HG02588 (cell line): Measurements from ENCODE around the gene KIF5C.

Source experiments
- ATAC-seq: cut with Tn5 transposase; IDR thresholded peaks from one replicate; pipeline ENCODE4 v1.9.1; 2021; ENCODE audit warnings: mild to moderate bottlenecking, moderate library complexity; ENCODE audit not compliant: unreplicated experiment

KIF5C gene

GRCh38 chr2:149009576-149010461, 134.8 kb downstream of the KIF5C start:
- ATAC-seq, result no peak

- ATAC-seq, result no peak
These were observed 137.5 kb downstream of the KIF5C start for GRCh38 chr2:149012545-149012944.

- ATAC-seq, result no peak
These were observed 140.5 kb downstream of the KIF5C start for GRCh38 chr2:149015501-149015900.

DNA sequence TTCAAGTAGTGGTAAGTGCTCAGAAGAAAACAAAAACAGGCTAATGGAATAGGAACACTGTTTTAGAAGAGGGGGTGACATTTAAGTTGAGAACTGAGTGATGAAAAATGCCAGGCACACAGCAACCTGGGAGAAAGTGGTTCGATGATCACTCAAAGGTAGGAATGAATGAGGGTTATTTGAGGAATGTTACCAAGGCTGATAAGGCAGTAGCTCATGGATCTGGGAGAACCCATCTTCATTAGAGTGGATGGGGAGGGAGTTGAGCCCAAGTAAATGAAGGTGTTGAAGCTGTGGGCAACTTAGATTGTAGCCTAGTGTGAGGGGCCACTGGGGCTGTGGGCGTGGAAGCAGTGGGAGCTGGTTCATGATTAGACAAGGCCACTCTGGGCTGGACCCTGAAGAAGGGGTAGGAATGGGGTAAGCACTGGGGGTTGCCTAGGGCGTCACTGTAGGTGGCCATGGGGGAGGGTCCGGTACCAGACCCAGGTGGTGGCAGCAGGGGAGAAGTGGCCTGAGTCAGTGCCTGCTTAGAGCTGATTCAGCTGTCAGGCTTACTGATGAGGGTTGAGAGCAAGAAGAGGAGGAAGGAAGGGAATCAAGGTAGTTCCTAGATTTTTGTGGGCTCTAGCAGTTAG, 141.0 kb downstream of the KIF5C start:
- ATAC-seq, result no peak

GRCh38 chr2:149017116-149017985, 142.3 kb downstream of the KIF5C start:
- ATAC-seq, result no peak

DNA sequence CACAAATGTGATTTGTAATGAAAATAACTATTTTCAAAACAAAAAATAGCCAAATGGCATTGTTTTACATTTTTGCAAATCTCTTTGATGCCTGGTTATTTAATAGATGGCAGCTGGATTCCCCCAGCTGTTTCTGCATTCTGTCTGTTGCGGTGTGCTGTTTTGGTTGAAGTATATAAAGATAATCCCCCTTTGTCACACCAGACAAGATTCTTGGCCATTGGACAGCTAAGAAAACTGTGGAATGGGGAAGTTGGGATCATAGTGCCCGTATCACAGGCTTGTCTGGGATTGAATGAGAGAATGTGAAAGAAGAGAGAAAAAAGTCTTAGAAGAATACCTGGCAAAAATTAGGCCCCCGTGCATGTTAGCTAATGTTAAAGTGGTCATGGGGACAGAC, 144.0 kb downstream of the KIF5C start:
- ATAC-seq, result no peak

- no peak for ATAC-seq
These were observed 144.7 kb downstream of the KIF5C start for GRCh38 chr2:149019768-149020167.

- ATAC-seq, result peak; percentile 33
These were observed 145.4 kb downstream of the KIF5C start for GRCh38 chr2:149020432-149020851.

- ATAC-seq, result peak; percentile 68
These were observed 146.3 kb downstream of the KIF5C start for GRCh38 chr2:149021271-149021719.

GRCh38 chr2:149021761-149022160, 146.7 kb downstream of the KIF5C start:
- peak; percentile 68 for ATAC-seq

DNA sequence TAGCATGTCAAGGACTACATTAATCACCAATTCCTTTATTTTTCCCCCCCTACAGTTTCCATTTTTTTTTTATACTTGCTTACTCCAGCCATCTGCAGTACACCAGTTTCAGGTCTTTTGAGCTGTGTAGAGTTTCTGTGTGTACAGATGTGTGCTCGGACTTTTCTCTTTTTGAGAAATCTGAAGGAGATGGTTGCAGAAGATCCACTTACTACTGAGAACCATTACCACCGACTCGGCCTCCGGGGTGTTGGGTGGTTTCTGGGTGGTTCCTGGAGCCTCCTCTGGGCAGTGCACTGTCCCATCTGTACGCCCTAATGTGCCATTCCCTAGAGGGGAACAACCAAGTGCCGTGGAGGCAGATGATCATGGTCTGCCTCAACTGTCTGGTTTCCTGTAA, 148.1 kb downstream of the KIF5C start:
- no peak for ATAC-seq

- ATAC-seq, result no peak
These were observed 152.7 kb downstream of the KIF5C start for GRCh38 chr2:149027590-149028250.

DNA sequence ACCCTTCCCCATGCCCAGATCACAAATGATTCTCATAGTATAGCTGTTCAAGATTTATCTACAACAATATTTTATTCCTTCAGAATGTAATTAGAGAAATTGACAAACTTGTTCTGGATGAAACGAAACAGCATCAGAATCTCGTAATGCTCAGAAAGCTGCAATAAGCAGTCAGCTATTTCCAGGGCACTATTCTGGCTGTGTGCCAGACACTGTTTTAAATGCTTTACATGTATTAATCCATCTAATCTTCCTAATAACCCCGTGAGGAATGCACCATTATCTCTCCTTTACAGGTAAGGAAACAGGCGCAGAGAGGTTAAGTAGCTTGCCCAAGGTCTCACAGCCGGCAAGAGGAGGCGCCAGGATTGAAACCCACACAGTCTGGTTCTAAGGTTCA, 153.3 kb downstream of the KIF5C start:
- no peak for ATAC-seq

DNA sequence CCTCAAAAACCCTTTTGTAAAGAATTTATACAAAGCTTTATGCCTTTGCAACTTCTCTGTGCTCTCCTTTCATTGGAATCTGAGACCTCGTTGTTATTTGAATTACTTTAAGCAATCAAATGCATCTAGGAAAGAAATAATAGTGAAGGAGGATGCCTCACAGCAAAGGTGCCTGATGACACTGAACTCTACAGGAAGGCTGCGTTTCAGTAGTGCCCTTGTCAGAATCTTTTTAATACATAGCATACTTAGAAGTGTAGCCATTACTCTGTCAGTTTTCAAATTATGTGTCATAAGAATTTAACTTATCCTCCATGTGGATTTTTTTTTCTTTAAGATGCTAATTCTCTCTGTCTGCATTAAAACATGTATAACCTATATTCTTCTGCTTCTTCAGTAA, 153.9 kb downstream of the KIF5C start:
- ATAC-seq, result no peak

DNA sequence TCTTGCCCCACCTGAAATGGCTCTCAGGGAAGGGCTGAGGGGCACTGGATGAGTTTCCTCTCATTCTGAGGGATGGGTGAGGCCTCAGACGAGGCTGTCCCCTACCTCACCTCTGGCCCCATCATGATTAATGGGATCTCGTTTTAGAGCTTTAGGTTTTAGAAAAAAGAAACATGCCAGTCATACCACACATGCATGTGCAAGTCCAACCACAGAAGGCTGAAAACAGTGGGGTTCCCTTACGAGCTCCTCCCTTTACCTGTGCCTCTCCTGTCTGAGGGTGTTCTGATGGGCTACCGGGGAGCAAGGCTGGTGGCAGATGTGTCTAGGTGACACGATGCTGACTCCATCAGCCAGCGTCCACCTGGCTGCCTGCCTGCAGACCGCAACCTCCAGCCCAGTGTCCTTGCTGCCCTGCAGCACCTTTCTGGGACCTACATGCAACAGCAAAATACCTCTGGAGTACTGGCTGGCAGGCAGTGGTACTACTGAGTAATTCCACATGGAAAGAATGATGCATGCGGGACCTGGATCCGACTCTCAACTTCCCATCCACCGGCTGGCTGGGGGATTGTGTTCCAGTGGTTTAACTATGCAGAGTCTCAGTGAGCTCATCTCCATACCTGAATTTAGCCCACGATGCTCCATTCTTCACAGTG, 154.4 kb downstream of the KIF5C start:
- no peak for ATAC-seq

GRCh38 chr2:149031396-149031795, 156.4 kb downstream of the KIF5C start:
- no peak for ATAC-seq

- ATAC-seq, result no peak
These were observed 158.7 kb downstream of the KIF5C start for GRCh38 chr2:149033716-149034115.

DNA sequence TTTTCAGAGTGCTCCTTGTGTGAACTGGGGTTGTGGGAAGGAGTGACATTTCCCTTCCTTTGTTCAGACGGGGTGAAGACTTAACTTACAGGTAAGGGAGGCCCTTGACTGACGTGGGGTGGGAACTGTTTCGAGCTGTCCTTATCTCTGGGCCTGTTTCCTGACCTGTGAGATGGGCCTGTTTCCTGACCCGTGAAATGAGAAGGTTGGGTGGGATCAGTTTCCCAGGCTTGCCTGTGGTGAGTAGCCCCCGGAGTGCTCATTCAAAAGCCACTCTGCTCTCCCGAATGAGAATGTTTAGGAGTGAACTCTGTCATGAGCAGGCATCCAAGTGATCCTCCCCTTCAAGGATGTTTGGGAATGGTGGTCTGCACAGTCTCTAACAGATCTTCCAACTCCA, 159.4 kb downstream of the KIF5C start:
- ATAC-seq, result no peak

GRCh38 chr2:149036507-149037293, 161.7 kb downstream of the KIF5C start:
- no peak for ATAC-seq
